GM21515 (cell line): Measurements from ENCODE around the gene PMEPA1.

ENCODE experiments used
- ATAC-seq: cut with Tn5 transposase; IDR thresholded peaks from one replicate; pipeline ENCODE4 v1.9.1; 2021; ENCODE audit not compliant: unreplicated experiment

Gene PMEPA1

GRCh38 chr20:57709823-57710799 is at the start of gene PMEPA1:
Gene PMEPA1 (minus strand): TSS chr20:57710015. CDS start chr20:57709582, 433 bp downstream.
- peak; percentile 79 for ATAC-seq

GRCh38 chr20:57757767-57758166 is 48.0 kb upstream of the PMEPA1 start:
- no peak for ATAC-seq

GRCh38 chr20:57756921-57757320 is 47.1 kb upstream of the PMEPA1 start:
- no peak for ATAC-seq

- no peak for ATAC-seq
Observed at GRCh38 chr20:57756213-57756612, 46.4 kb upstream of the PMEPA1 start.

GRCh38 chr20:57755609-57756008 is 45.8 kb upstream of the PMEPA1 start:
- ATAC-seq, result no peak

GRCh38 chr20:57754190-57754589 is 44.4 kb upstream of the PMEPA1 start:
- ATAC-seq, result no peak

- no peak for ATAC-seq
Observed at GRCh38 chr20:57753332-57754164, 43.7 kb upstream of the PMEPA1 start.

GRCh38 chr20:57751411-57751810 is 41.6 kb upstream of the PMEPA1 start:
- no peak for ATAC-seq

- ATAC-seq, result no peak
Observed at GRCh38 chr20:57749869-57750268, 40.1 kb upstream of the PMEPA1 start.

GRCh38 chr20:57749131-57749690 is 39.4 kb upstream of the PMEPA1 start:
- peak; percentile 58 for ATAC-seq

GRCh38 chr20:57748601-57749130 is 38.9 kb upstream of the PMEPA1 start:
- peak; percentile 67 for ATAC-seq

GRCh38 chr20:57747861-57748481 is 38.2 kb upstream of the PMEPA1 start:
- no peak for ATAC-seq

GRCh38 chr20:57746832-57747404 is 37.1 kb upstream of the PMEPA1 start:
- no peak for ATAC-seq

GRCh38 chr20:57746201-57746600 is 36.4 kb upstream of the PMEPA1 start:
- ATAC-seq, result no peak

GRCh38 chr20:57744206-57744605 is 34.4 kb upstream of the PMEPA1 start:
- no peak for ATAC-seq

GRCh38 chr20:57743450-57744095 is 33.8 kb upstream of the PMEPA1 start:
- no peak for ATAC-seq

- ATAC-seq, result no peak
Observed at GRCh38 chr20:57742507-57743181, 32.8 kb upstream of the PMEPA1 start.

- no peak for ATAC-seq
Observed at GRCh38 chr20:57738484-57738883, 28.7 kb upstream of the PMEPA1 start.

- ATAC-seq, result no peak
Observed at GRCh38 chr20:57738053-57738452, 28.2 kb upstream of the PMEPA1 start.
